CD4-positive, CD25-positive, alpha-beta regulatory T cell (primary cell): ENCODE measurements around the gene MPRIP. TPM values are rescaled to one million over a fixed set of nuclear protein-coding genes. Genes with fewer than 3 reads are reported as not detected.
"Not testable (repeated sequence)": the region's sequence is repeated elsewhere in the genome, so short reads cannot be mapped to it uniquely, and the experiment has no call there.

Experiments used
- ATAC-seq, 2 donors: fragments of 150-1000 bp; cut with Tn5 transposase; one replicate each; pipeline ENCODE4 v1.10.0; 2021; ENCODE audit warnings: low read depth in 2 of 2, moderate number of reproducible peaks in 2 of 2, moderate library complexity in 1 of 2
- DNase-seq, 3 donors: peaks; one replicate each; pipeline versions ENCODE4 v3.0.0 to v3.0.0-alpha.2; 2012 to 2022; ENCODE audit warnings: mixed read lengths in 1 of 3
- H3K27ac ChIP-seq: one replicate; pipeline ENCODE4 v1.7.0; 2013; ENCODE audit warnings: mild to moderate bottlenecking, low read length; ENCODE audit not compliant: insufficient read depth, poor library complexity, severe bottlenecking
- H3K27me3 ChIP-seq: one replicate; pipeline ENCODE4 v1.7.0; 2013; ENCODE audit warnings: low read length; ENCODE audit not compliant: control insufficient read depth, insufficient read depth
- H3K36me3 ChIP-seq: one replicate; pipeline ENCODE4 v1.7.0; 2013; ENCODE audit warnings: mild to moderate bottlenecking, low read length, moderate library complexity; ENCODE audit not compliant: control insufficient read depth, insufficient read depth
- H3K4me1 ChIP-seq: 2 replicates; pipeline ENCODE4 v1.7.0; 2013; ENCODE audit warnings: mild to moderate bottlenecking, low read length; ENCODE audit not compliant: insufficient read depth, control insufficient read depth, poor library complexity, severe bottlenecking
- H3K4me3 ChIP-seq: one replicate; pipeline ENCODE4 v1.7.0; 2013; ENCODE audit warnings: low read depth, mild to moderate bottlenecking, low read length, moderate library complexity
- H3K9me3 ChIP-seq, 2 experiments: 1 replicate in 1 of 2; 2 replicates in 1 of 2; pipeline ENCODE4 v1.7.0; 2013; ENCODE audit warnings: low read length in 2 of 2, mild to moderate bottlenecking in 1 of 2, moderate library complexity in 1 of 2; ENCODE audit not compliant: control insufficient read depth in 2 of 2
- H3K27ac Mint-ChIP-seq, 3 donors: one replicate each; pipeline ENCODE4 v1.8.0; 2020 to 2022; ENCODE audit warnings: mild to moderate bottlenecking in 3 of 3, mixed read lengths in 3 of 3, moderate library complexity in 2 of 3
- H3K27me3 Mint-ChIP-seq: one replicate; pipeline ENCODE4 v1.8.0; 2022; ENCODE audit warnings: mild to moderate bottlenecking, mixed read lengths
- H3K36me3 Mint-ChIP-seq: one replicate; pipeline ENCODE4 v1.8.0; 2020; ENCODE audit warnings: mixed read lengths
- H3K4me1 Mint-ChIP-seq, 4 donors: one replicate each; pipeline ENCODE4 v1.8.0; 2020 to 2022; ENCODE audit warnings: mixed read lengths in 4 of 4, mild to moderate bottlenecking in 1 of 4
- H3K4me3 Mint-ChIP-seq, 4 donors: one replicate each; pipeline ENCODE4 v1.8.0; 2020 to 2022; ENCODE audit warnings: mild to moderate bottlenecking in 4 of 4, mixed read lengths in 4 of 4, moderate library complexity in 3 of 4
- H3K9me3 Mint-ChIP-seq, 7 donors: one replicate each; pipeline ENCODE4 v1.8.0; 2020 to 2022; ENCODE audit warnings: mixed read lengths in 7 of 7, mild to moderate bottlenecking in 3 of 7, moderate library complexity in 2 of 7
- polyA plus RNA-seq, 4 donors: library from polyadenylated mRNA; unstranded; fragments of 300-500 nt; fragmentation: Illumina TruSeq; gene quantifications; one replicate each; pipeline ENCODE4 v1.2.3, GENCODE V29; 2021
- total RNA-seq: library from RNA; stranded (reverse); gene quantifications from one replicate; pipeline ENCODE4 v1.2.3, GENCODE V29; 2022

MPRIP gene
- 234 TPM for total RNA-seq
- 10 to 100 TPM; 49.0 to 88.5 (median 55.8) TPM for polyA plus RNA-seq

- Mint-ChIP-seq H3K27ac (peak within 1 kb of the TSS; percentile 32 to 95 (median 95)), H3K4me1 (peaks cover 25 to 54% (median 34%) of the 10 kb centered on the region in 4 donors), H3K27me3 (no peaks in the 10 kb centered on the region), H3K9me3 (no peaks in the 10 kb centered on the region), H3K4me3 (peak within 1 kb of the TSS; percentile 94 to 99 (median 96)), H3K36me3 (peaks cover 4% of the 10 kb centered on the region)
- DNase-seq: no peak
- peak; percentile 12 to 14 for ATAC-seq
- no peaks in the 10 kb centered on the region for H3K27me3 ChIP-seq
- no peaks in the 10 kb centered on the region for H3K9me3 ChIP-seq
- H3K27ac ChIP-seq: no peak within 1 kb of the TSS
- H3K4me3 ChIP-seq: peak within 1 kb of the TSS; percentile 90
- H3K4me1 ChIP-seq: peaks cover 48% of the 10 kb centered on the region
- H3K36me3 ChIP-seq: no peaks in the 10 kb centered on the region
Observed at GRCh38 chr17:17042384-17042736, at the start of gene MPRIP. TSS of gene MPRIP (plus strand) at chr17:17042457. CDS start at chr17:17042849, 392 bp downstream.

GRCh38 chr17:16994631-16995030, 47.6 kb upstream of the MPRIP start:
- peaks cover 20% of the 10 kb centered on the region for H3K4me1 ChIP-seq
- no peaks in the 10 kb centered on the region for H3K36me3 ChIP-seq
- no peak overlapping the region for H3K4me3 ChIP-seq
- no peak overlapping the region for H3K27ac ChIP-seq
- no peak overlapping the region for H3K4me3 Mint-ChIP-seq
- no peaks in the 10 kb centered on the region for H3K27me3 ChIP-seq
- no peak for ATAC-seq
- H3K27ac Mint-ChIP-seq: no peak overlapping the region
- H3K36me3 Mint-ChIP-seq: no peaks in the 10 kb centered on the region
- no peaks in the 10 kb centered on the region for H3K9me3 ChIP-seq
- no peaks in the 10 kb centered on the region for H3K27me3 Mint-ChIP-seq
- peaks cover 0 to 16% (median 5%) of the 10 kb centered on the region in 4 donors for H3K4me1 Mint-ChIP-seq
- no peaks in the 10 kb centered on the region for H3K9me3 Mint-ChIP-seq
- DNase-seq: no peak

- no peak for DNase-seq
- no peaks in the 10 kb centered on the region for H3K27me3 Mint-ChIP-seq
Observed at GRCh38 chr17:16995930-16996329, 46.3 kb upstream of the MPRIP start.

GRCh38 chr17:16996726-16997125, 45.5 kb upstream of the MPRIP start:
- not testable (repeated sequence) for H3K27ac Mint-ChIP-seq, DNase-seq, H3K9me3 ChIP-seq, H3K27me3 ChIP-seq, H3K27ac ChIP-seq, H3K4me3 ChIP-seq, H3K36me3 ChIP-seq, H3K4me1 Mint-ChIP-seq, ATAC-seq, H3K4me1 ChIP-seq, H3K4me3 Mint-ChIP-seq, H3K27me3 Mint-ChIP-seq, H3K9me3 Mint-ChIP-seq, H3K36me3 Mint-ChIP-seq

More at GRCh38 chr17:16995930-16996329, 46.3 kb upstream of the MPRIP start:
- Histone ChIP-seq H3K27me3 (no peaks in the 10 kb centered on the region), H3K9me3 (no peaks in the 10 kb centered on the region), H3K36me3 (no peaks in the 10 kb centered on the region), H3K4me1 (peaks cover 8% of the 10 kb centered on the region), H3K4me3 (no peak overlapping the region), H3K27ac (no peak overlapping the region)
- ATAC-seq: no peak
- no peaks in the 10 kb centered on the region for H3K36me3 Mint-ChIP-seq
- H3K27ac Mint-ChIP-seq: no peak overlapping the region
- H3K4me3 Mint-ChIP-seq: no peak overlapping the region
- H3K4me1 Mint-ChIP-seq: peaks cover 0 to 5% (median 0%) of the 10 kb centered on the region in 4 donors
- H3K9me3 Mint-ChIP-seq: peaks cover 0 to 2% (median 0%) of the 10 kb centered on the region in 7 donors

- no peak overlapping the region for H3K27ac ChIP-seq
- Mint-ChIP-seq H3K27ac (no peak overlapping the region), H3K4me3 (no peak overlapping the region), H3K36me3 (no peaks in the 10 kb centered on the region), H3K4me1 (peaks cover 0 to 6% (median 2%) of the 10 kb centered on the region in 4 donors), H3K9me3 (peaks cover 0 to 2% (median 0%) of the 10 kb centered on the region in 7 donors), H3K27me3 (no peaks in the 10 kb centered on the region)
- H3K4me3 ChIP-seq: no peak overlapping the region
- H3K9me3 ChIP-seq: no peaks in the 10 kb centered on the region
- peaks cover 4% of the 10 kb centered on the region for H3K4me1 ChIP-seq
- H3K36me3 ChIP-seq: no peaks in the 10 kb centered on the region
- H3K27me3 ChIP-seq: no peaks in the 10 kb centered on the region
- DNase-seq: no peak
- ATAC-seq: no peak
Observed at GRCh38 chr17:16997514-16998429, 44.5 kb upstream of the MPRIP start.

- ATAC-seq (no peak), DNase-seq (no peak)
- peaks cover 4% of the 10 kb centered on the region for H3K27me3 Mint-ChIP-seq
- no peak overlapping the region for H3K4me3 Mint-ChIP-seq
- Histone ChIP-seq H3K9me3 (no peaks in the 10 kb centered on the region), H3K27me3 (no peaks in the 10 kb centered on the region), H3K4me3 (no peak overlapping the region), H3K4me1 (peaks cover 4% of the 10 kb centered on the region), H3K36me3 (no peaks in the 10 kb centered on the region), H3K27ac (no peak overlapping the region)
- peaks cover 0 to 2% (median 0%) of the 10 kb centered on the region in 7 donors for H3K9me3 Mint-ChIP-seq
- no peaks in the 10 kb centered on the region for H3K36me3 Mint-ChIP-seq
- H3K27ac Mint-ChIP-seq: no peak overlapping the region
- H3K4me1 Mint-ChIP-seq: peaks cover 0 to 6% (median 3%) of the 10 kb centered on the region in 4 donors
Observed at GRCh38 chr17:16999931-17000625, 42.2 kb upstream of the MPRIP start.

GRCh38 chr17:17001076-17001777, 41.0 kb upstream of the MPRIP start:
- no peak overlapping the region for H3K27ac Mint-ChIP-seq

More at GRCh38 chr17:17001076-17001777, 41.0 kb upstream of the MPRIP start:
- ATAC-seq (no peak), DNase-seq (no peak)
- no peak overlapping the region for H3K4me3 Mint-ChIP-seq
- no peaks in the 10 kb centered on the region for H3K9me3 ChIP-seq
- no peak overlapping the region for H3K4me3 ChIP-seq
- no peak overlapping the region for H3K27ac ChIP-seq
- H3K9me3 Mint-ChIP-seq: peaks cover 0 to 2% (median 0%) of the 10 kb centered on the region in 7 donors
- peaks cover 8% of the 10 kb centered on the region for H3K27me3 Mint-ChIP-seq
- peaks cover 4% of the 10 kb centered on the region for H3K4me1 ChIP-seq
- H3K36me3 ChIP-seq: no peaks in the 10 kb centered on the region
- H3K4me1 Mint-ChIP-seq: peaks cover 0 to 6% (median 3%) of the 10 kb centered on the region in 4 donors
- no peaks in the 10 kb centered on the region for H3K36me3 Mint-ChIP-seq
- no peaks in the 10 kb centered on the region for H3K27me3 ChIP-seq
